ENCODE results near the gene GLOD4. TPM values are rescaled to one million over a fixed set of nuclear protein-coding genes. Genes with fewer than 3 reads are reported as not detected.

The GLOD4 gene
- total and polyA plus RNA-seq, 2 donors: 56.4 to 68.4 TPM

Other genes starting within 250 kb of the GLOD4 start
- gene VPS53, start 67.4 kb downstream of the GLOD4 start, total RNA-seq: 10.3 TPM
- gene VPS53, start 67.4 kb downstream of the GLOD4 start, polyA plus RNA-seq: 11.8 TPM
- 5.1 TPM for gene TLCD3A, start 49.7 kb downstream of the GLOD4 start, total RNA-seq
- 7.8 TPM for gene TLCD3A, start 49.7 kb downstream of the GLOD4 start, polyA plus RNA-seq
- gene GEMIN4, start 30.0 kb downstream of the GLOD4 start, total RNA-seq: 13.3 TPM
- gene GEMIN4, start 30.0 kb downstream of the GLOD4 start, polyA plus RNA-seq: 13.1 TPM
- gene MRM3, start 73 bp upstream of the GLOD4 start, total RNA-seq: 15.4 TPM
- gene MRM3, start 73 bp upstream of the GLOD4 start, polyA plus RNA-seq: 13.2 TPM
- gene NXN, start 197.5 kb upstream of the GLOD4 start, total RNA-seq: 16.8 TPM
- gene NXN, start 197.5 kb upstream of the GLOD4 start, polyA plus RNA-seq: 25.7 TPM
- gene TIMM22, start 214.8 kb upstream of the GLOD4 start, total RNA-seq: 9.0 TPM
- gene TIMM22, start 214.8 kb upstream of the GLOD4 start, polyA plus RNA-seq: 7.1 TPM